Measurements from ENCODE around the gene NEK10. TPM values are rescaled to one million over a fixed set of nuclear protein-coding genes. Genes with fewer than 3 reads are reported as not detected.
"Not testable (repeated sequence)": the region's sequence is repeated elsewhere in the genome, so short reads cannot be mapped to it uniquely, and the experiment has no call there.

The NEK10 gene
- 0.44 and 2.8 TPM in 2 replicates for total RNA-seq (2014; rRNA removed; shearing (Covaris generic))

DNA sequence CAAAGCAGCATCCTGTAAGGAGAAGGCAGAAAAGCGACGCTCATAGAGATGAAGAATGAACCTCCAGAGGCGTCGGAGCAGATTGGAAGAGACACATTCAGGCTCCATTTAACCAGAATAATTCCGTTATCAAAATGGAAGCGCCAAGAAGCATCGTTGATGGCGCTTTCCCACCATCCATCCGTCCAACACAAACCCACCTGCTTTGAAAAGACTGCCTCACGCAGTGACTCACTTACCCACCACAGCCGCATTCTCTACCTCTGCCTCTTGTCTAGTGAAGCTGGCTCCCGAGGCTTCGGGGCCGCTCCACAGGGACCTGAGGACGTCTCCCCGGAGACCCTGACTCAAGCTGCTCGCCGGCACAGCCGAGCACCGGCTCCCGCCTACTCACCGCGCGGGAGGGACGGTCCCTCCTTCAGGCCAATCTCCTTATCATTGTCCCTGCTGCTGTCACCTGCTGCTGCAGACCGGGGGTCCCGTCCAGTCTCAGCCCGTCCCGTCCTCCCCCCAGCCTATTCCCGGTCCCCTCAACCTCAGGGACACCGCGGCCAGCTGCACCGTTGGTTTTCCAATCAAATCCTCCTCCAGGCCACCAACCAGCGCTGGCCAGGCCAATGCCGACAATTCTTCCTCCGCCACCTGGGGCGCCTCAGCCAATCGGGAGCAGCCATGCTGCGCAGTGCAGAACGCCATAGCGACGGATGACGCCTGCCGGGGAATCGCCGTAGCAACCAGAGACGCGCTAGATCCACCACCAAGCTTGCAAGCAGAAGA, at the start of gene NEK10:
NEK10 (minus strand) TSS at position 553 of the 777 bp plus-strand sequence. CDS start 16,501 bp downstream, outside the sequence.
- peak; percentile 89 for DNase-seq (ENCODE audit: low spot score)

GRCh38 chr3:27415202-27415601, 46.0 kb upstream of the NEK10 start:
- DNase-seq (ENCODE audit: low spot score): no peak

DNA sequence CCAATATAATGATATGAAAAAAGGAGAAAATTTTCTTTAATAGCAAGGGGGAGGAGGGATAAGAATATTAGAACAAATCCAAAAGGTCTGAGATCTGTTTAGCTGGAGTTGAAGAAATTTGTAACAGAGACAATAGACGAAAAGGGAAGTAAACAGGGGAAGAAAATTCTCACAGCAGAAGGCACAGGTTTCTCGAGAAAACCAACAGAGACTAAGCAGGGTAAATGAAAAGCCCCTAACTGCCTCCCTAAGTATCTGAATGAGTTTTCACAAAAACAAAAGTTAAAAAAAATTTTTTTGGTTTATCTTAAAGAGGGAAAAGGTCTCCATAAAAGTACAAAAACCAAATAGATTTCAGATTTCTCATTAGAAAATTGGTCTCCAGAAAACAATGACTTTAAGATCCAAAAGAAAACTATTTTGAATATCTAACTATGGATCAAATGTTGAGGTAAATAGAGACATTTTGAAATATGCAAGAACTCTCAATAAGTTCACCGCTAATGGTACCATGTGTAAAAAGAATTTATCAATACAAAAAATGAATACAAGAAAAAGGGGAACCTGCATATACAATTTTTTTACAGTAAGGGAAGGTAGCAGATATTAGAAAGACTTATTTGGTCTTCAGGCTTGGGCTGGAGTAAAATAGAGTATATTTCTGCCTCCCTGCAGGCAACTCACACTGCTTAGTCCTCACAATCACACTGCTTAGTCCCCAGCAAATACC, 23.9 kb upstream of the NEK10 start:
- no peak for DNase-seq (ENCODE audit: low spot score)

DNA sequence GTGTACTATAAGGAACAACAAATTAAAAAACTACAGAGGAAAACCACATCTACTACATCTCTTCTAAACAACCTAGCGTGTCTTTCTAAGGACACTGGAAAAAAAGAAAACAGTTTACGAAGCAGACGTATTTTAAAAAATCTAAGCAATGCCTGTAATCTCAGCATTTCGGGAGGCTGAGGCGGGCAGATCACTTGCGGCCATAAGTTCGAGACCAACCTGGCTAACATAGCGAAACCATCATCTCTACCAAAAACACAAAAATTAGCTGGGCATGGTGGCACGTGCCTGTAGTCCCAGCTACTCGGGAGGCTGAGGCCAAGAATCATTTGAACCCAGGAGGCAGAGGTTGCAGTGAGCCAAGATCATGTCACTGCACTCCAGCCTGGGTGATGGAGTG, 23.2 kb upstream of the NEK10 start:
- not testable (repeated sequence) for DNase-seq (ENCODE audit: low spot score)

DNA sequence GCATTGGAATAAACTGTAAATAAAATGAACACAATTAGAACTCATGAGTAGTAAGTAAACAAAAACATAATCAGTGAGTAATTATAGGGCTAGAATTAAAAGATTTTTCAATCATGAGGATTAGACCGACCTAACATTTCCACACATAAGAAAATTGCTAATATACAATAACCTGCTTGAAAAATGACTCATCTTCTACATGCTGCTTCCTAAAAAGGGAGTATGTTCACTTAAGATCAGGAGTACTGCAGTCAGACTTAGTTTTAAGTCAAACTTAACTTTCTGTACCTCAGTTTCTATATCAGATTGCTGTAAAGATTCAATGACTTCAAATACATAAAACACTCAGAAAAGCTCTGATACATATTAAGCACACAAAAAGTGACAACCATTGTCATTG, 22.6 kb upstream of the NEK10 start:
- DNase-seq (ENCODE audit: low spot score): no peak

DNA sequence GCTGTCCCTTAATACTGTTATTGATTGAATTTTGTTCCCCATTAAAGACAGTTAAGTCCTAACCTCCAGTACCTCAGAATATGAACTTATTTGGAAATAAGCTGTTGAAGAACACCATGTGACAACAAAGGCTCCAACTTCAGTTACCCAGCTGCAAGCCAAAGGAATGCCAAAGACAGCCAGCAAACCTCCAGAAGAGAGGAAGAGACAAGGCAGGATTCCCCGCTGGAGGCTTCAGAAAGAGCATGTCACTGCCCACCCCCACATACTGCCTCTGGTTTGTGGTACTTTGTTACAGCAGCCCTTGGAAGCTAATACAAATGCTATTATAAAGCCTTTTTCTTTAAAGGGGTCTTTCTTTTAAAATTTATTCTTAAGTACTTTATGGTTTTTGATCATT, 18.4 kb upstream of the NEK10 start:
- no peak for DNase-seq (ENCODE audit: low spot score)

- DNase-seq (ENCODE audit: low spot score): no peak
These were observed 16.3 kb upstream of the NEK10 start for GRCh38 chr3:27385504-27385903.

DNA sequence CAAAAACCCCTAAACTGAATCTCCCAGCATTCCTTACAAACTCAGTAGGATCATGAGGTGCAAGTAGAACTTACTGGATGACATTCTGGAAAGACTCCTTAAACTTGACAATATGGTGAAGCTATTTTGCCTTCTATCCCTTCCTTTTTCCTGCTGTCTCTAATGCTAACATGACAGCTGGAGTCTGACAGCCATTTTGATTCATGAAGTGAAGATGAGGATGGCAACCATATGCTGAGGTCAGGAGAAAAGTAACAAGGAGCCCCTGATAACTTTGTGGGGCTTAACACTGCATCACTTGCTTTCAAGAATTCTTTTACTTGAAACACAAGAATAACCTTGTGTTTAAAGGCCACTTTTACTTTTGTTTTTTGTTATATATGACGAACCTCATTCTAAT, 15.0 kb upstream of the NEK10 start:
- no peak for DNase-seq (ENCODE audit: low spot score)

- no peak for DNase-seq (ENCODE audit: low spot score)
These were observed 11.5 kb upstream of the NEK10 start for GRCh38 chr3:27380433-27381357.

GRCh38 chr3:27378331-27378730, 9.1 kb upstream of the NEK10 start:
- DNase-seq (ENCODE audit: low spot score): no peak

DNA sequence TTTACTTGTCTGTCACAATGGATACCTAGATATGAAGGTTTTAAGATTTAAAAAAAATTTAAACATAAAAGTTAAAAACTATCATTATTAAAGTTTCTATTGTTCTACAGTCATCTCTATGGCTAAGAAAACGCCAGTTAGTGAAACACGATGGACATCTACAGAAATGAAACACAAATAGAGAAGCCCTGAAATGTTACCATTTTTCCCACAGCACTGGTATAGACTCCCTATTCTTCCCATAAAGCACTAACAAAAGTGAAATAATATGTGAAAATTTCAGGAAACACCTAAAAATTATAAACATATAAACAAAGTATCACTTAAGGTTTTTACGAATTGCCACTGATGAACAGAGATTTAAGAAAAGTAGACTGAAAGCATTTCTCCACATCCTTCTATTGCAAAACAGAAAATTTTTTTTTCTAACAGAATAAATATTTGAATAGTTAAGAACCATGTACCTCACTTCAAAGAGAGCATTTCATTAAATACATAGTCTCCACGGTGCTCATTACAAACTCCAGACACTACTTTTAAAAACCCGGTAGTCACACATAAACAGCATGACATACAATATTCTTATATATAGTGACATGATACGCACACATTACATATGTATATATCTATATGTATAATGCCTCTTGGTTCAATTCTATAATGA, 7.1 kb upstream of the NEK10 start:
- DNase-seq (ENCODE audit: low spot score): no peak

GRCh38 chr3:27366062-27366591, 3.1 kb downstream of the NEK10 start:
- peak; percentile 23 for DNase-seq (ENCODE audit: low spot score)

DNA sequence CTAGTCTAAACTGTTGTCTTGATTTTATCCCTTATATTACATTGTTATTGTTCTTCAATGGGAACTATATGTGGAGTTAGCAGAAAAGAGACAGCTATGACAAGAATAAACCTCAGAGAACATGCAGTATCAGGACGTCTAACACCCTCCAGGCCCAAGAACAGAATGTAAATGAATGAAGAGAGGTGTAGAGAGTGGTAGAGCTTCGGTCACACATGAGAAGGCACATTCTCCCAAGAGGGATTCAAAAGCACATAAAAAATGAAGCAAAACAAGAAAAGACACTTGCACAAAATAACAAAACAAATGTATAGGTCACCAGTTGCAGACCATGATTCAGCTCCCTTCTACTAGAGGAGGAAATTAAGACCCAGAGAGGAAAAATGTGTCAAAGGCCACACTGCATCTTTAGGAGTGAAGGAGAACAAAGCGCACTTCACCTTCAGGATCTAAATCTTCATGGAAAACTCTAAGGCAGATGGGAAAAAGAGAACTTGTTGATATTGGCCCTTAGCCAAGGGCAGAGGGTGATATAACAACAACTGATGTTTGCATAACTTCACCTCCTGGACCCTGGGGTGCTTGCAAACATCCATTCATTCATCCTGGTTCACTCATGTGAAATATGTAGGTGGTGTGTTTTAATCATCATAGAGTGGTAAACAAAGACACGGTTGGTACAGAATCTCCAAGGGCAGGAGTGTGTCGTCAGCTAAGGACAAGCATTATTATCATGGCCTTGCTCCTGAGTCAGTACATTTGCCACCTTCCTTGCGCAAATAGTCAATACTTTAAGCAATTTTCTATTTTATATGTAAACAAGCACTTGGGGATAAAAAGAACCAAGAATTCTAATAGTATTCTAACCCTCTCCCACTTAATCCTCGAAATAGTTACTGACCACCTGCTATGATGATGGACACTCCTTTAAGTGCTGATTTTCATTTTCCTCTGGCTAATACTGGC, 8.8 kb downstream of the NEK10 start:
- peak; percentile 85 for DNase-seq (ENCODE audit: low spot score)

DNA sequence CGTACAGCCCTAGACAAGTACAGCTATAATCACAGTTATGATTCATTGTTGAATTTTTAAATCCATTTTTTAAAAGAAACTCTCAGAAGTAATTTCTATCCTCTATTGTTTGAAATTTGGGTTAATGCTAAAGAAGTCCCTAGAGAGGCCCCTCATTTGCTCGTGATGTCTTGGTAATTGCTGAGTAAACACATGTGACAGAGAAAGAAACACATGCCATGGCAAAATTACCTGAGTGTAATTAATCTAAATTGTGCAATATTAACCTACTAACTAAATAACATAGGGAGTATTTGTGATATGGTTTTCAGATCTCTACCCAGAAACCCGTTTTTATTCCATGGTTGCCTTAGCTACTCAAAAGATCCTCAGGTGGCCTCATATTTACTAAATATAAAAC, 10.8 kb downstream of the NEK10 start:
- DNase-seq (ENCODE audit: low spot score): no peak

GRCh38 chr3:27357665-27358258, 11.4 kb downstream of the NEK10 start:
- peak; percentile 68 for DNase-seq (ENCODE audit: low spot score)

GRCh38 chr3:27356976-27357375, 12.2 kb downstream of the NEK10 start:
- DNase-seq (ENCODE audit: low spot score): no peak

DNA sequence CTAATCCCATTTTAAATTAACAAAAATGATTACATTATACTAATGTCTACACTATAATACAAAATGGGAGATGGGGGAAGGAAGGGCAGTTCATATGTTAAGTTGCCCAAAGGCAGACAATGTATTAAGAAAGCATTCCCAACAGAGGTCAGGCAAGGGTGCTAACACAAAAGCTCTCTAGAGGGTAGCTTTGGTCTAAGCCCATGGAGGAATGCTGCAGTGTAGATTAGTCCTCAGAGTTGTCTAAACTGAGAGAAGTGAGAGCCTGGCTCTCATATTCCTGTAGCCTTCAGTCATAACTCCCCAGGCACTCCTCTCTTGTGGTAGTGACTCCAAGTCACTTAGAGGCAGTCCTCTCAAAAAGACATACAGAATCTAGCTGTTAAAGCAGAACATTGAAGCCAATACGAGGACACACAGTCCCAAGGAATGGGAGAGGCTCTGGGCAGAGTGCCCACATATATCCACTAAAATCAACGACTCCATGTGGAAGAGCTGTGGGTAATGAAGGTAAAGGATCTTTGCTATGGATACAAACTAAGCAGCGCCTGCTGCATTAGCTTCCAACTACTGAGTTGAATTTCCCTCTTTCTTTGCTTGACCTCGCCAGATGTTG, 14.5 kb downstream of the NEK10 start:
- DNase-seq (ENCODE audit: low spot score): no peak

- DNase-seq (ENCODE audit: low spot score): no peak
These were observed 15.0 kb downstream of the NEK10 start for GRCh38 chr3:27354161-27354560.

DNA sequence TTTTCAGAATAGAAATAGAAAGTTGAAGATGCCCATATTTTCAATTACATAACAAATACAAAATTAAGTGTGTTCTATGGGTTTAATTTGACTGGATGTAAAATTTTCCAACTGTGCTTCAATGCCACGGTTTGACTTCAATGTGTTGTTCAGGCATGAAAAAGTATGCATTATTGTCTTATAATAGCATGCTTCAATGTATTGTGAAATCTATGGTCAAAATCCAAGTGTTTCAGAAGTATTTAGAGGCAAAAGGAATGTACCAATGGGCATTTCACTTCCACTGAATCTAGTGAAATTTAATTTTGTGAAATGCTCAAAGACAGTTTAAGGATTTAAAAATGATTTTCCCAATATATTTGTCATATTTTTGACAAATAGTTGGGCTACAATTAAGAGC, 16.0 kb downstream of the NEK10 start:
- no peak for DNase-seq (ENCODE audit: low spot score)
